B cell (primary cell): ENCODE data around the gene GMPR.

Experiments
- EZH2 ChIP-seq: IDR thresholded peaks from 2 replicates; pipeline ENCODE4 v1.6.1; 2012; ENCODE audit warnings: borderline replicate concordance, low read depth, mild to moderate bottlenecking, moderate library complexity, low read length; ENCODE audit not compliant: insufficient read depth, poor library complexity, severe bottlenecking
- TF ChIP-seq, protein P1 (sequence below): fragments of 200-600 bp; IDR thresholded peaks from one replicate; pipeline ENCODE4 v1.8.0; 2022; ENCODE audit warnings: antibody characterized with exemption, mild to moderate bottlenecking

DNA sequence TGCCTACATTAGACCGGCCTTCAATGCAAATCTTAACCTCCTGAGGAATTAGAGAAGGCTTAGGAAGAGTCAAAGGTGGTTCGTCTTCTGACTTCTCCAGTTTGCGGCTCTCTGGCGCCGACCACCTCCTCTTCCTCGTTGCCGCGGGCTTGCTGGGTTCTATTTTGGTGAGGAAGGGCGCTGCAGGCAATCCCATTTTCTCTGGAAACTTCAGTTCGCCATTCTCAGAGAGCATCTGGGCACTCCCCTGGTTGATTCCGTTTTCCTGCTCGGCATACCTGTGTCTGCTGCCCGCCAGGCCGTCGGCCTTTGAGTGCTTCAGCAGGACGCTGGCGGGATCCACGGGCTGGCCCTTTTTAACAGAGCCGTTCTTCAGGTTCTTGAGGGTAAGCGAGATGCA is 67.9 kb downstream of the GMPR start:
- TF ChIP-seq, protein P1, sequence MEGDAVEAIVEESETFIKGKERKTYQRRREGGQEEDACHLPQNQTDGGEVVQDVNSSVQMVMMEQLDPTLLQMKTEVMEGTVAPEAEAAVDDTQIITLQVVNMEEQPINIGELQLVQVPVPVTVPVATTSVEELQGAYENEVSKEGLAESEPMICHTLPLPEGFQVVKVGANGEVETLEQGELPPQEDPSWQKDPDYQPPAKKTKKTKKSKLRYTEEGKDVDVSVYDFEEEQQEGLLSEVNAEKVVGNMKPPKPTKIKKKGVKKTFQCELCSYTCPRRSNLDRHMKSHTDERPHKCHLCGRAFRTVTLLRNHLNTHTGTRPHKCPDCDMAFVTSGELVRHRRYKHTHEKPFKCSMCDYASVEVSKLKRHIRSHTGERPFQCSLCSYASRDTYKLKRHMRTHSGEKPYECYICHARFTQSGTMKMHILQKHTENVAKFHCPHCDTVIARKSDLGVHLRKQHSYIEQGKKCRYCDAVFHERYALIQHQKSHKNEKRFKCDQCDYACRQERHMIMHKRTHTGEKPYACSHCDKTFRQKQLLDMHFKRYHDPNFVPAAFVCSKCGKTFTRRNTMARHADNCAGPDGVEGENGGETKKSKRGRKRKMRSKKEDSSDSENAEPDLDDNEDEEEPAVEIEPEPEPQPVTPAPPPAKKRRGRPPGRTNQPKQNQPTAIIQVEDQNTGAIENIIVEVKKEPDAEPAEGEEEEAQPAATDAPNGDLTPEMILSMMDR, result no peak
- no peak for TF ChIP-seq EZH2
